Cardiac septum (tissue), 1 donor: Measurements from ENCODE around the gene ALG8. TPM values are rescaled to one million over a fixed set of nuclear protein-coding genes. Genes with fewer than 3 reads are reported as not detected.

Experiments used
- DNase-seq: peaks from one replicate; pipeline ENCODE4 v3.0.0-alpha.2; 2020; ENCODE audit warnings: low spot score
- intact Hi-C: fragments of 100-400 bp; cut with DNase I; formaldehyde crosslinking; loops from one replicate; pipeline ENCODE4 v1.14.0; 2022
- total RNA-seq: library from RNA; stranded (reverse); fragmentation: NEBNext Ultra II Directional; extraction: Animal tissue kit (Norgen Biotek cat#: 25700); gene quantifications from one replicate; pipeline ENCODE4 v1.2.1, GENCODE V29; 2021
- donor health status: DM: no; HTN: no; CAD: no.

The ALG8 gene
- total RNA-seq, 1 donor from 2014 or later, result 15.4 TPM

- intact Hi-C loops, result no loop called here
- DNase-seq, result no peak
Observed at GRCh38 chr11:78163828-78164227, 24.4 kb upstream of the ALG8 start.

- intact Hi-C loops, result no loop called here
Observed at GRCh38 chr11:78161962-78162371, 22.5 kb upstream of the ALG8 start.

GRCh38 chr11:78161346-78161745 lies 21.9 kb upstream of the ALG8 start:
- DNase-seq, result no peak
- intact Hi-C loops, result no loop called here

More at GRCh38 chr11:78161962-78162371, 22.5 kb upstream of the ALG8 start:
- DNase-seq, result peak; percentile 80

GRCh38 chr11:78160557-78160956 lies 21.1 kb upstream of the ALG8 start:
- no peak for DNase-seq
- intact Hi-C loops, result no loop called here

- no peak for DNase-seq
- intact Hi-C loops, result no loop called here
Observed at GRCh38 chr11:78158987-78159652, 19.7 kb upstream of the ALG8 start.

GRCh38 chr11:78156127-78156844 lies 16.9 kb upstream of the ALG8 start:
- no peak for DNase-seq
- intact Hi-C loops, result no loop called here

- intact Hi-C loops, result no loop called here
- DNase-seq, result no peak
Observed at GRCh38 chr11:78151804-78152203, 12.4 kb upstream of the ALG8 start.

GRCh38 chr11:78150754-78151153 lies 11.3 kb upstream of the ALG8 start:
- intact Hi-C loops, result no loop called here
- no peak for DNase-seq

- intact Hi-C loops, result no loop called here
- DNase-seq, result no peak
Observed at GRCh38 chr11:78150346-78150745, 10.9 kb upstream of the ALG8 start.

- DNase-seq, result no peak
- intact Hi-C loops, result loop anchor here (5.0 kb wide), 1 partner anchor 418 kb away; no protein-coding TSS in a partner anchor
Observed at GRCh38 chr11:78149646-78150045, 10.2 kb upstream of the ALG8 start.

GRCh38 chr11:78147807-78148206 lies 8.4 kb upstream of the ALG8 start:
- intact Hi-C loops, result loop anchor here (5.0 kb wide), 1 partner anchor 419 kb away; no protein-coding TSS in a partner anchor
- no peak for DNase-seq

- intact Hi-C loops, result loop anchor here (5.0 kb wide), 1 partner anchor 422 kb away; no protein-coding TSS in a partner anchor
- no peak for DNase-seq
Observed at GRCh38 chr11:78145511-78146025, 6.1 kb upstream of the ALG8 start.

GRCh38 chr11:78140392-78141077 lies 1.1 kb upstream of the ALG8 start:
- DNase-seq, result no peak
- intact Hi-C loops, result loop anchor here (5.0 kb wide), 1 partner anchor 47 kb away; the partner anchor contains the start of genes KCTD21 and USP35

GRCh38 chr11:78138694-78139421 lies 568 bp downstream of the ALG8 start:
- DNase-seq, result no peak
- intact Hi-C loops, result loop anchor here (5.0 kb wide), 2 partner anchors 57 to 278 kb away; partner anchors contain the start of gene GAB2

- no peak for DNase-seq
- intact Hi-C loops, result loop anchor here (5.0 kb wide), 2 partner anchors 56 to 279 kb away; partner anchors contain the start of gene GAB2
Observed at GRCh38 chr11:78138291-78138690, 1.1 kb downstream of the ALG8 start.

GRCh38 chr11:78132475-78132874 lies 7.0 kb downstream of the ALG8 start:
- DNase-seq, result no peak
- intact Hi-C loops, result no loop called here

- intact Hi-C loops, result no loop called here
- no peak for DNase-seq
Observed at GRCh38 chr11:78131956-78132355, 7.5 kb downstream of the ALG8 start.

GRCh38 chr11:78127403-78127802 lies 12.0 kb downstream of the ALG8 start:
- intact Hi-C loops, result no loop called here
- DNase-seq, result no peak

- intact Hi-C loops, result no loop called here
- no peak for DNase-seq
Observed at GRCh38 chr11:78112582-78113275, 26.7 kb downstream of the ALG8 start.
